NCI-H1930 (cell line): ENCODE measurements around the gene CCDC192.

ENCODE experiments used
- DNase-seq, 2 experiments: peaks; one replicate each; lab custom pipeline; 2025; lab: John Stamatoyannopoulos, UW

Gene CCDC192

GRCh38 chr5:127923804-127924570 is 220.8 kb downstream of the CCDC192 start:
- DNase-seq = no peak

GRCh38 chr5:127924606-127925005 is 221.4 kb downstream of the CCDC192 start:
- no peak for DNase-seq

- no peak for DNase-seq
Measured at GRCh38 chr5:127925916-127926315, 222.7 kb downstream of the CCDC192 start.

GRCh38 chr5:127926974-127927373 is 223.8 kb downstream of the CCDC192 start:
- no peak for DNase-seq

GRCh38 chr5:127928053-127928452 is 224.9 kb downstream of the CCDC192 start:
- no peak for DNase-seq

- no peak for DNase-seq
Measured at GRCh38 chr5:127930311-127930710, 227.1 kb downstream of the CCDC192 start.

- no peak for DNase-seq
Measured at GRCh38 chr5:127931396-127931795, 228.2 kb downstream of the CCDC192 start.

- DNase-seq = no peak
Measured at GRCh38 chr5:127933348-127933747, 230.2 kb downstream of the CCDC192 start.

GRCh38 chr5:127934791-127935256 is 231.6 kb downstream of the CCDC192 start:
- no peak for DNase-seq

GRCh38 chr5:127935398-127935797 is 232.2 kb downstream of the CCDC192 start:
- DNase-seq = no peak

GRCh38 chr5:127936439-127936972 is 233.3 kb downstream of the CCDC192 start:
- no peak for DNase-seq

GRCh38 chr5:127938746-127939145 is 235.6 kb downstream of the CCDC192 start:
- no peak for DNase-seq

GRCh38 chr5:127940854-127941253 is 237.7 kb downstream of the CCDC192 start:
- DNase-seq = no peak

GRCh38 chr5:127941646-127942045 is 238.5 kb downstream of the CCDC192 start:
- DNase-seq = no peak

- no peak for DNase-seq
Measured at GRCh38 chr5:127942246-127943060, 239.3 kb downstream of the CCDC192 start.

- DNase-seq = no peak
Measured at GRCh38 chr5:127943061-127943371, 239.8 kb downstream of the CCDC192 start.

GRCh38 chr5:127944125-127944524 is 240.9 kb downstream of the CCDC192 start:
- DNase-seq = no peak

- DNase-seq = no peak
Measured at GRCh38 chr5:127947941-127948340, 244.8 kb downstream of the CCDC192 start.

- DNase-seq = no peak
Measured at GRCh38 chr5:127950707-127951391, 247.7 kb downstream of the CCDC192 start.

- DNase-seq = no peak
Measured at GRCh38 chr5:127951791-127952190, 248.6 kb downstream of the CCDC192 start.

GRCh38 chr5:127957183-127957582 is 254.0 kb downstream of the CCDC192 start:
- no peak for DNase-seq

GRCh38 chr5:127957701-127958239 is 254.6 kb downstream of the CCDC192 start:
- DNase-seq = no peak
